Measurements from ENCODE around the gene MRPL36.
"Not testable (repeated sequence)": the region's sequence is repeated elsewhere in the genome, so short reads cannot be mapped to it uniquely, and the experiment has no call there.

Gene MRPL36

DNA sequence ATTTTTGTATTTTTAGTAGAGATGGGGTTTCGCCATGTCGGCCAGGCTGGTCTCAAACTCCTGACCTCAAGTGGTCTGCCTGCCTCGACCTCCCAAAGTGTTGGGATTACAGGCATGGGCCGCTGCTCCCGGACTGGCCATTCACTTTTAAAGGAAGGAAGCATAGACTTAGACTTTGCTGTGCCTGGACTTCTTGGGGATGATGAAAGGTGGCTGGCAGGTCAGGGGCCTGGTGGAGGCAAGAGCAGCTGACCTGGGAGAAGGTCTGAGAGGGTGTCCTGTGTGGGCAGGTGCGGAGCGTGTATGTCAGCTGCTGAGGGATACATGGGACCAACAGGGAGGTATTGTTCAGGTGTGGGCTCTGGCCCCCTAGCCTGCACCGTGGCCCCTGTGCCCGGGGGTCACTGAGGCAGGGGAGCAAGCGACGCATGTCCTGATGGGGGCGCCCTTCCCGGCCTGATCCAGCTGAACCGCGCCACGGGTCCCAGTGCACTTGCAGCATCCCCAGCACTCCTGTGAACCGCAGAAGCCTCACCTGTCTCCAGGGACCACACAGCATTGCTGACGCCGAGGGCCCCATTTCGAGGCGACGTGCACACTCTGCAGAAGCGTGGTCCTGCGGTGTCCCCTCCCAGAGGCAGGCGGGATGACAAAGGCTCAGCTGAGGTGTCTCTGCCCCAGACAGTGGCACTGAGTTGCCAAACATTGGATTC, 24.6 kb upstream of the MRPL36 start:
- TF ChIP-seq POU2F2 (IDR thresholded peaks at IDR 0.05; ENCODE audit: low read depth, low read length) (no peak), TAF1 (IDR thresholded peaks at IDR 0.05; ENCODE audit: low read depth, low read length) (no peak), POLR2AphosphoS5 (IDR thresholded peaks at IDR 0.05; ENCODE audit: low read depth, low read length) (no peak), SPI1 (IDR thresholded peaks at IDR 0.05; ENCODE audit: low read depth, low read length) (no peak), POLR2A (IDR thresholded peaks at IDR 0.05; ENCODE audit: low read depth, low read length) (no peak), PAX5 (IDR thresholded peaks at IDR 0.05; ENCODE audit: insufficient read depth, low read length, severe bottlenecking) (no peak)
- DNase-seq (ENCODE audit: insufficient read length, low spot score) (no peak), FAIRE-seq (no peak)

DNA sequence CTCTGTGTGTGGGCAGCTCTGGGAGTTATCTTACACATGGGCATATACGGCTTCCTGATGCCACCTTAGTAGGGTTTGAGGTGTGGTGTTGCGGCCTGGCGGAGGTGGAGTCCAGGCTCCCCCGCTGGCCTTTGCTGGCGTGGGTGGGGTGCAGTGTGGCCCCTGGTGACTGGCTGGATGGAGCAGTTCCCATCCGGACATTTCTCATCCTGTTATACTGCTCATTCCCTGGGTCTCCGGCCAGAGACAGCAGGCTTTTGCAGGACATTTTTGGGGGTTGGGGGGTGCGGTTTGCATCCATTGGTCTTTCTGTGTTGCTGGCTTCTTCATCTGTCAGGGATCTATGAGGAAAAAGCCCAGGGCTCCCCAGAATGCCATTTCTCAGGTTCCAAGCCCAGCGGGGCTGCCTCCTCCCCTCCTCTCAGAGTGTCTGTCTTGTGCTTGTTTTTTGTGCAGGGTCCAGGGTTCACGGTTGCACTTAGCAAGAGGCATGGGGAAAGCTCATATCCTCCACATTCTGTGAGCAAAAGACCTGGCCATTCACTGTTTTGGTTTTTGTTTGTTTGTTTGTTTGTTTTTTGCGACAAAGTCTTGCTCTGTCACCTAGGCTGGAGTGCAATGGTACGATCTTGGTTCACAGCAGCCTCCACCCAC, 23.9 kb upstream of the MRPL36 start:
- DNase-seq (ENCODE audit: insufficient read length, low spot score) (no peak), FAIRE-seq (no peak)
- TF ChIP-seq POLR2AphosphoS5 (IDR thresholded peaks at IDR 0.05; ENCODE audit: low read depth, low read length) (no peak), SPI1 (IDR thresholded peaks at IDR 0.05; ENCODE audit: low read depth, low read length) (no peak), POU2F2 (IDR thresholded peaks at IDR 0.05; ENCODE audit: low read depth, low read length) (no peak), POLR2A (IDR thresholded peaks at IDR 0.05; ENCODE audit: low read depth, low read length) (no peak), TAF1 (IDR thresholded peaks at IDR 0.05; ENCODE audit: low read depth, low read length) (no peak), PAX5 (IDR thresholded peaks at IDR 0.05; ENCODE audit: insufficient read depth, low read length, severe bottlenecking) (no peak)

- DNase-seq (ENCODE audit: insufficient read length, low spot score) (no peak), FAIRE-seq (peak; percentile 16)
- TF ChIP-seq POU2F2 (IDR thresholded peaks at IDR 0.05; ENCODE audit: low read depth, low read length): no peak
- no peak for TF ChIP-seq SPI1 (IDR thresholded peaks at IDR 0.05; ENCODE audit: low read depth, low read length)
- TF ChIP-seq POLR2AphosphoS5 (IDR thresholded peaks at IDR 0.05; ENCODE audit: low read depth, low read length): no peak
- no peak for TF ChIP-seq POLR2A (IDR thresholded peaks at IDR 0.05; ENCODE audit: low read depth, low read length)
- TF ChIP-seq PAX5 (IDR thresholded peaks at IDR 0.05; ENCODE audit: insufficient read depth, low read length, severe bottlenecking): no peak
- TF ChIP-seq TAF1 (IDR thresholded peaks at IDR 0.05; ENCODE audit: low read depth, low read length): no peak
These were observed 22.2 kb upstream of the MRPL36 start for GRCh38 chr5:1821862-1822261.

GRCh38 chr5:1820926-1821325, 21.3 kb upstream of the MRPL36 start:
- FAIRE-seq (no peak), DNase-seq (ENCODE audit: insufficient read length, low spot score) (no peak)
- no peak for TF ChIP-seq POLR2A (IDR thresholded peaks at IDR 0.05; ENCODE audit: low read depth, low read length)
- TF ChIP-seq POU2F2 (IDR thresholded peaks at IDR 0.05; ENCODE audit: low read depth, low read length): no peak
- TF ChIP-seq TAF1 (IDR thresholded peaks at IDR 0.05; ENCODE audit: low read depth, low read length): no peak
- TF ChIP-seq POLR2AphosphoS5 (IDR thresholded peaks at IDR 0.05; ENCODE audit: low read depth, low read length): no peak

GRCh38 chr5:1820381-1820780, 20.7 kb upstream of the MRPL36 start:
- DNase-seq (ENCODE audit: insufficient read length, low spot score): no peak
- FAIRE-seq: no peak
- TF ChIP-seq POLR2AphosphoS5 (IDR thresholded peaks at IDR 0.05; ENCODE audit: low read depth, low read length): no peak
- no peak for TF ChIP-seq SPI1 (IDR thresholded peaks at IDR 0.05; ENCODE audit: low read depth, low read length)
- TF ChIP-seq PAX5 (IDR thresholded peaks at IDR 0.05; ENCODE audit: insufficient read depth, low read length, severe bottlenecking): no peak
- TF ChIP-seq POU2F2 (IDR thresholded peaks at IDR 0.05; ENCODE audit: low read depth, low read length): no peak
- no peak for TF ChIP-seq TAF1 (IDR thresholded peaks at IDR 0.05; ENCODE audit: low read depth, low read length)
- TF ChIP-seq POLR2A (IDR thresholded peaks at IDR 0.05; ENCODE audit: low read depth, low read length): no peak

- FAIRE-seq (no peak), DNase-seq (ENCODE audit: insufficient read length, low spot score) (no peak)
- no peak for TF ChIP-seq POLR2A (IDR thresholded peaks at IDR 0.05; ENCODE audit: low read depth, low read length)
- TF ChIP-seq POU2F2 (IDR thresholded peaks at IDR 0.05; ENCODE audit: low read depth, low read length): no peak
- TF ChIP-seq SPI1 (IDR thresholded peaks at IDR 0.05; ENCODE audit: low read depth, low read length): no peak
- no peak for TF ChIP-seq POLR2AphosphoS5 (IDR thresholded peaks at IDR 0.05; ENCODE audit: low read depth, low read length)
- TF ChIP-seq PAX5 (IDR thresholded peaks at IDR 0.05; ENCODE audit: insufficient read depth, low read length, severe bottlenecking): no peak
- TF ChIP-seq TAF1 (IDR thresholded peaks at IDR 0.05; ENCODE audit: low read depth, low read length): no peak
These were observed 19.8 kb upstream of the MRPL36 start for GRCh38 chr5:1819458-1819857.

- TF ChIP-seq POLR2A (IDR thresholded peaks at IDR 0.05; ENCODE audit: low read depth, low read length) (no peak), SPI1 (IDR thresholded peaks at IDR 0.05; ENCODE audit: low read depth, low read length) (no peak), TAF1 (IDR thresholded peaks at IDR 0.05; ENCODE audit: low read depth, low read length) (no peak), PAX5 (IDR thresholded peaks at IDR 0.05; ENCODE audit: insufficient read depth, low read length, severe bottlenecking) (no peak), POLR2AphosphoS5 (IDR thresholded peaks at IDR 0.05; ENCODE audit: low read depth, low read length) (no peak), POU2F2 (IDR thresholded peaks at IDR 0.05; ENCODE audit: low read depth, low read length) (no peak)
- DNase-seq (ENCODE audit: insufficient read length, low spot score): no peak
- FAIRE-seq: no peak
These were observed 19.1 kb upstream of the MRPL36 start for GRCh38 chr5:1818784-1819183.

DNA sequence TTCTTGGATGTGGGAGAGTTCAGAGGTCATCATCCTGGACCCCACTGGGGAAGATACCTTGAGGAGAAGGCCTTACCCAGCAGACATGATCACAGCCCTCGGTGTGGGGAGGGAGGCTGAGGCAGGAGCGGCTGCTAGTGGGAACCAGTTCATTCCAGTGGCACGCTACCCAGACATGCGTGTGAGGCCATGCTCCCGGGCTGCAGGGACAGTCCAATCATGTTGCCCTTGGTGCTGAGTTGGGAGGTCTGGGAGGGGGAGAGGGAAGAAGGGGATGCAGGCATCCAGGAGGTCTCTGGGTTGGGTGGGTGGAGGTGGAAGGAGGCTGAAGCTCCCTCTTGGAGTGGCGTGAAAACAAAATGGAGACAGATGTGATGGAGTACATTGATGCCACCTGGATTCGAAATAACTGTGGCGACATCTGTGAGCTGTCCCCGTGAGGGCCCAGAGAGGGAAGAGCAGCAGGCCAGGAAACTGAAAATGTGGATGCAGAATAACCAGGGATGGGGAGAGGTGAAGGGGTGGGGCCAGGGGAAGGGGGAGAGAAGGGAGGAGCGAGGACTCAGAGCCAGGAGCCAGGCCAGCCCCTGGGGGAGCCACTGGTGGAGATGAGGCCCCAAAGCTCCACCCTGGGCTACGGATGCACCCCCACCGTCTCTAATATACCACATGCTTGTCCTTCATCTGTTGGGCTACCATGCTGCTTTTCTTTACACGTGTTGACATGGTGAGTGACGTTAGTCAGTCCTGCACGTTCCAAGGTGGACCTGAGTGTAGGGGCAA, 17.8 kb upstream of the MRPL36 start:
- FAIRE-seq (no peak), DNase-seq (ENCODE audit: insufficient read length, low spot score) (no peak)
- no peak for TF ChIP-seq SPI1 (IDR thresholded peaks at IDR 0.05; ENCODE audit: low read depth, low read length)
- no peak for TF ChIP-seq PAX5 (IDR thresholded peaks at IDR 0.05; ENCODE audit: insufficient read depth, low read length, severe bottlenecking)
- TF ChIP-seq TAF1 (IDR thresholded peaks at IDR 0.05; ENCODE audit: low read depth, low read length): no peak
- TF ChIP-seq POLR2AphosphoS5 (IDR thresholded peaks at IDR 0.05; ENCODE audit: low read depth, low read length): no peak
- TF ChIP-seq POLR2A (IDR thresholded peaks at IDR 0.05; ENCODE audit: low read depth, low read length): no peak
- TF ChIP-seq POU2F2 (IDR thresholded peaks at IDR 0.05; ENCODE audit: low read depth, low read length): no peak

DNA sequence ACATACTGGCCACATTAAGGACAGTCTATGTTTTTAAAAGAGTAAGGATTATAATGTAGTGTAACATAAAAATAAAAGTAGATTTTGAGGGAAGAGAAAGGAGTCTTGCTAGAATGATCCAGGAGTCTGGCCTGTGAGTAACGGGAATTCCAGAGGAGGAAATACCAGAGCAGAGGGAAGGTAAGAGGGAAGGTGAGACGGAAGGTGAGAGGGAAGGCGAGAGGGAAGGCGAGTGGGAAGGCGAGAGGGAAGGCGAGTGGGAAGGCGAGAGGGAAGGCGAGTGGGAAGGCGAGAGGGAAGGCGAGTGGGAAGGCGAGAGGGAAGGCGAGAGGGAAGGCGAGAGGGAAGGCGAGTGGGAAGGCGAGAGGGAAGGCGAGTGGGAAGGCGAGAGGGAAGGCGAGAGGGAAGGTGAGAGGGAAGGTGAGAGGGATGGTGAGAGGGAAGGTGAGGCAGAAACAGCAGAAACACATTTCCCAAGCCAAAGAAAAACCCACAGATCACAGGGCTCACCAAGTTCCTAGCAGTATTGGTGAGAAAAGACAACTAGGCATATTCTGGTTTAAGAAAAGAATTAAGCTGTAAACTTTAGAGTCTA, 17.0 kb upstream of the MRPL36 start:
- not testable (repeated sequence) for FAIRE-seq

More for the DNA sequence above, 17.0 kb upstream of the MRPL36 start:
- not testable (repeated sequence) for DNase-seq (ENCODE audit: insufficient read length, low spot score)
